Prostate gland (tissue), 2 donors: ENCODE measurements around the gene DNAH3. TPM values are rescaled to one million over a fixed set of nuclear protein-coding genes. Genes with fewer than 3 reads are reported as not detected.

Experiments
- DNase-seq: peaks from one replicate; pipeline ENCODE4 v3.0.0-alpha.2; 2019; ENCODE audit warnings: low spot score
- H3K27ac ChIP-seq, 2 donors: fragments of 200-600 bp; sonication (generic); 2 replicates each; pipeline ENCODE4 v1.5.1; 2017 to 2019
- H3K27me3 ChIP-seq: fragments of 200-600 bp; sonication (generic); replicated peaks from 2 replicates; pipeline ENCODE4 v1.5.1; 2019; ENCODE audit not compliant: insufficient read depth
- H3K36me3 ChIP-seq, 2 donors: fragments of 200-600 bp; sonication (generic); 1 replicate in 1 of 2; 2 replicates in 1 of 2; pipeline versions ENCODE4 v1.5.1 to v1.8.1; 2017 to 2019
- H3K4me1 ChIP-seq: fragments of 200-600 bp; sonication (generic); replicated peaks from 2 replicates; pipeline ENCODE4 v1.5.1; 2019
- H3K4me3 ChIP-seq, 2 donors: fragments of 200-600 bp; sonication (generic); 2 replicates each; pipeline ENCODE4 v1.5.1; 2017 to 2019
- H3K9me3 ChIP-seq: fragments of 200-600 bp; sonication (generic); 2 replicates; pipeline ENCODE4 v1.5.1; 2017
- POLR2A ChIP-seq: fragments of 450-650 bp; IDR thresholded peaks from one replicate; pipeline ENCODE4 v1.6.1; 2016; ENCODE audit warnings: antibody characterized with exemption, mild to moderate bottlenecking
- POLR2AphosphoS5 ChIP-seq: sonication (generic); formaldehyde crosslinking; IDR thresholded peaks from one replicate; pipeline ENCODE4 v1.6.1; 2017; ENCODE audit warnings: antibody characterized with exemption
- WGBS: methylation state at CpG from one replicate; pipeline ENCODE4 v1.1.5; 2018; 5-methylcytosine and 5-hydroxymethylcytosine counted together
- intact Hi-C: fragments of 100-400 bp; cut with DNase I; formaldehyde crosslinking; loops from one replicate; pipeline ENCODE4 v1.14.2; 2022
- total RNA-seq, 2 donors: library from RNA; depleted of rRNA; stranded (reverse); fragments of >200 nt; gene quantifications; one replicate each; pipeline ENCODE4 v1.1.0, GENCODE V29; 2016
- TF ChIP-seq, protein P1 (sequence below), 4 experiments: fragments of 200-600 bp in 2 of 4; fragments of 450-650 bp in 2 of 4; sonication (generic) in 2 of 4; IDR thresholded peaks; 1 replicate in 3 of 4; 2 replicates in 1 of 4; pipeline ENCODE4 v1.5.1; 2016 to 2019; ENCODE audit warnings: antibody characterized with exemption in 4 of 4, mild to moderate bottlenecking in 2 of 4, moderate library complexity in 2 of 4

DNAH3 gene
- total RNA-seq, 2 donors from 2014 or later: 0.09 to 8.0 TPM

DNA sequence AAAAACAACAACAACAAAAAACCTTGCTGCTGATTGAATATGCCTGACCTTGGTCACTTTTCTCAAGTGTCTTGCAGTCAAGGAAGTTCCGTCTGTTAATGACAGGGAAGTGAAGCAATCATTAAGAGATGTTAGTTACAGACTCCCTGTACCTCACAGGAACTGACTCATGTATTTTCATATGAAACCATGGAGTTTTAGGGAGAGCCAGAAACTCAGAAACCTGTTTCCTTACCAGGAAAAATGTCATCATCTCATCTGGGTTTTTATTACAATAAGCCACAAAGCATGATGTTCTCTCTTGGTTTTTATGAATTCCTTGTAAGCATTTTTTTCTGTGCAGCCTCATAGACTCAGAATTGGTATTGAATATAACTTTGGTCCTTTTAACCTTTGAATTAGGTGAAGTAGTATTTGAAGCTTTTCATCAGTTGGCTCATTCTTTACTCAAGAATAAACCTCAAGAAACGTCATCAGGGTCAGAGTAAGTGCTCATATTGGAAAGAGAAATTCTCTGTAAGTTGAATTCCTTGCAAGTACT is 239.8 kb downstream of the DNAH3 start:
- no peaks in the 10 kb centered on the region for H3K36me3 ChIP-seq
- 33% methylated on average over 2 of the region's 2 CpGs for WGBS
- TF ChIP-seq POLR2A (no peak), POLR2AphosphoS5 (peak; percentile 39)
- TF ChIP-seq, protein P1, sequence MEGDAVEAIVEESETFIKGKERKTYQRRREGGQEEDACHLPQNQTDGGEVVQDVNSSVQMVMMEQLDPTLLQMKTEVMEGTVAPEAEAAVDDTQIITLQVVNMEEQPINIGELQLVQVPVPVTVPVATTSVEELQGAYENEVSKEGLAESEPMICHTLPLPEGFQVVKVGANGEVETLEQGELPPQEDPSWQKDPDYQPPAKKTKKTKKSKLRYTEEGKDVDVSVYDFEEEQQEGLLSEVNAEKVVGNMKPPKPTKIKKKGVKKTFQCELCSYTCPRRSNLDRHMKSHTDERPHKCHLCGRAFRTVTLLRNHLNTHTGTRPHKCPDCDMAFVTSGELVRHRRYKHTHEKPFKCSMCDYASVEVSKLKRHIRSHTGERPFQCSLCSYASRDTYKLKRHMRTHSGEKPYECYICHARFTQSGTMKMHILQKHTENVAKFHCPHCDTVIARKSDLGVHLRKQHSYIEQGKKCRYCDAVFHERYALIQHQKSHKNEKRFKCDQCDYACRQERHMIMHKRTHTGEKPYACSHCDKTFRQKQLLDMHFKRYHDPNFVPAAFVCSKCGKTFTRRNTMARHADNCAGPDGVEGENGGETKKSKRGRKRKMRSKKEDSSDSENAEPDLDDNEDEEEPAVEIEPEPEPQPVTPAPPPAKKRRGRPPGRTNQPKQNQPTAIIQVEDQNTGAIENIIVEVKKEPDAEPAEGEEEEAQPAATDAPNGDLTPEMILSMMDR (IDR thresholded peaks at IDR 0.05): no peak
- no peaks in the 10 kb centered on the region for H3K9me3 ChIP-seq
- peaks cover 6% of the 10 kb centered on the region for H3K4me1 ChIP-seq
- no peaks in the 10 kb centered on the region for H3K27me3 ChIP-seq
- H3K4me3 ChIP-seq: no peak overlapping the region
- intact Hi-C loops: loop anchor here (10.0 kb wide), 1 partner anchor 106 kb away; the partner anchor contains the start of genes ERI2 and REXO5
- H3K27ac ChIP-seq: no peak overlapping the region
- no peak for DNase-seq

DNA sequence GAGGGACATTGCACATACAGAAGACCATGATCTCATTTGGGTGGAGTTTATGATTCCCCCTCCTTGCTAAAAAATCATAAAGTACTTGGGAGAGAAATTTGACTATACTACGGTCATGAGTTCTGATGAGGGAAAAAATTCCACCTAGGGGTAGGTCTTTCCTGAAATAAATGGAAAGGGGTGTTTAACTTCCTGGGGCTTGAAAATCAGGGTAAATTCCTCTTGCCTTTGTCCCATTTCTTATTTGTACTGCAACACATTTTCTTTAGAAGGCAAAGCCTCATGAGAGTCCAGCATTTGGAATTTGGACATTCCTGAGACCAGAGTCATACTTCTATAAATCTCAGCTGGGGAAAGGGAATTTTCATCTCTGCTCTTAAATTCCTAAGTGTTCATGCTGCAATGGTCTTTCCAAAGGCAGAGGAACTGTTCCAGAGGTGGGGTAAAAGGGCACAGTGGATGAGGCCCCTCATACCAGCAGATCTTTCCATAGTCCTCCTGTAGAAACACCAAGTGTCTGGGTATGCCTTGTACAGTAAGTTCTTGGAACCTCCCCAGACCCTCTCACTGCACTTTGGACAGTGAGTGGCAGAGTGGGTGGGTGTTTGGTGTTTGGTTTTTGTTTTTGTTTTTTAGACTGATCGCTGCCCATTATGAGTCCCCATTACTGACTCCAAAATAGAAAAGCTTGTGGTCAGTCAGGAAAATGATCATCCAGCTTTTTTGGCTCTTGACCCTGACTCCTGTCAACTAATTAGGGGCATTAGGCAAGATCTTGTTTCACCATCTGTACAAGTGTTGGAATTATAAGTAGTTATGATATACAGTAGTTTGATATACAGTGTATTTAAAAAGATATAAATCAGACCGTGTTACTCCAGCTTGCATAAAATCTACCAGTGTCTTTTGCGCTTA is 244.0 kb downstream of the DNAH3 start:
- no peaks in the 10 kb centered on the region for H3K27me3 ChIP-seq
- H3K4me3 ChIP-seq: no peak overlapping the region
- H3K36me3 ChIP-seq: no peaks in the 10 kb centered on the region
- no peak for DNase-seq
- TF ChIP-seq, protein P1 (IDR thresholded peaks at IDR 0.05): no peak
- TF ChIP-seq POLR2A (no peak), POLR2AphosphoS5 (peak; percentile 37)
- H3K27ac ChIP-seq: peak overlapping the region; percentile 45 to 97
- intact Hi-C loops: no loop called here
- WGBS: 65% methylated on average over 4 of the region's 4 CpGs
- H3K4me1 ChIP-seq: peaks cover 10% of the 10 kb centered on the region
- no peaks in the 10 kb centered on the region for H3K9me3 ChIP-seq

- TF ChIP-seq POLR2A (no peak), POLR2AphosphoS5 (no peak)
- TF ChIP-seq, protein P1 (IDR thresholded peaks at IDR 0.05): no peak
- intact Hi-C loops: no loop called here
- no peaks in the 10 kb centered on the region for H3K27me3 ChIP-seq
- H3K36me3 ChIP-seq: no peaks in the 10 kb centered on the region
- peaks cover 10% of the 10 kb centered on the region for H3K4me1 ChIP-seq
- 62% methylated on average over 3 of the region's 3 CpGs for WGBS
- no peak overlapping the region for H3K4me3 ChIP-seq
- DNase-seq: no peak
- peak overlapping the region; percentile 45 to 97 for H3K27ac ChIP-seq
- H3K9me3 ChIP-seq: no peaks in the 10 kb centered on the region
Measured at GRCh38 chr16:20905576-20905975, 245.1 kb downstream of the DNAH3 start.

DNA sequence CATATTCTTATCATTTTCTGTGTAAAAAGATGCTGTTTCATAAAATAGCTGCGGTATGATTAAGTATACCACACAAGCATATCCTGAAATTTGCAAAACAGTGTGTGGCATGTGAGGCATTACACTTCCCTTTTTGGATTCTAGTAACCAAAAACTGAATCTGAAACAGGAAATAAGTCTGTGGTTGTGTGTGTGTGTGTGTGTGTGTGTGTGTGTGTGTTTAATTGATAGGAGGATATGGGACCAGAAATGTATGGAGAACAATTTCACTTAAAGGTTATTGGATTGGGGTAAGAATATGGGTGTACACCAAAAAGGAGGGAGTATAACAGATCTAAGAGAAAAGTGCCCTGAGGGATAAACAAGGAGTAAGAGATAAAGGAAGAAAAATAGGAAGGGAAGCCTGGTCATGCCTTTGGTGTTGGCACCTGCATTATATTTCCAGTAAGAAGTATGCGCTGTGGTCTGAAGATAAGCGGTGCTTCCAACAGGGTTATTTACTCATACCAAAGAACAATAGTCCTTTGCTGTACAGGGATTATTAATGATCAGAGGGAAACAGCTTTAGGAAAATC is 246.1 kb downstream of the DNAH3 start:
- intact Hi-C loops: loop anchor here (5.0 kb wide), 1 partner anchor 52 kb away; no protein-coding TSS in a partner anchor
- Histone ChIP-seq H3K4me1 (peaks cover 10% of the 10 kb centered on the region), H3K9me3 (no peaks in the 10 kb centered on the region), H3K27me3 (no peaks in the 10 kb centered on the region), H3K4me3 (no peak overlapping the region), H3K27ac (peak overlapping the region in 1 of 2 donors; percentile 97), H3K36me3 (no peaks in the 10 kb centered on the region)
- TF ChIP-seq POLR2A (no peak), POLR2AphosphoS5 (peak; percentile 53)
- TF ChIP-seq, protein P1 (IDR thresholded peaks at IDR 0.05): no peak
- DNase-seq: peak; percentile 21
- WGBS: 26% methylated on average over 3 of the region's 3 CpGs
